GM23338 (cell line): Measurements from ENCODE around the gene GALNT4. TPM values are rescaled to one million over a fixed set of nuclear protein-coding genes. Genes with fewer than 3 reads are reported as not detected.

ENCODE experiments used
- ATAC-seq: fragments of 200-7000 bp; cut with Tn5 transposase; 3 replicates; pipeline ENCODE4 v1.9.1; 2020
- DNase-seq: peaks from one replicate; pipeline ENCODE4 v3.0.0-alpha.2; 2015; ENCODE audit warnings: low spot score
- H2AFZ ChIP-seq: fragments of 200-600 bp; sonication (generic); 2 replicates; pipeline ENCODE4 v1.8.0; 2016; ENCODE audit warnings: antibody characterized with exemption, mild to moderate bottlenecking, moderate library complexity
- H3F3A ChIP-seq: fragments of 200-600 bp; sonication (generic); replicated peaks from 2 replicates; pipeline ENCODE4 v1.8.0; 2017; ENCODE audit warnings: antibody characterized with exemption, mixed run types, low read depth
- H3K27ac ChIP-seq: fragments of 200-600 bp; sonication (generic); 2 replicates; pipeline ENCODE4 v1.6.1; 2016; ENCODE audit warnings: low read depth
- H3K27me3 ChIP-seq: fragments of 200-600 bp; sonication (generic); 2 replicates; pipeline ENCODE4 v1.8.0; 2016; ENCODE audit warnings: mild to moderate bottlenecking, mixed run types, moderate library complexity; ENCODE audit not compliant: insufficient read depth
- H3K36me3 ChIP-seq: fragments of 200-600 bp; sonication (generic); 2 replicates; pipeline ENCODE4 v1.8.0; 2016; ENCODE audit warnings: mild to moderate bottlenecking; ENCODE audit not compliant: insufficient read depth
- H3K4me1 ChIP-seq: fragments of 200-600 bp; sonication (generic); 2 replicates; pipeline ENCODE4 v1.8.0; 2016; ENCODE audit warnings: mild to moderate bottlenecking, moderate library complexity; ENCODE audit not compliant: insufficient read depth
- H3K4me2 ChIP-seq: fragments of 200-600 bp; sonication (generic); 2 replicates; pipeline ENCODE4 v1.7.1; 2017; ENCODE audit warnings: mixed run types
- H3K4me3 ChIP-seq: fragments of 200-600 bp; sonication (generic); 2 replicates; pipeline ENCODE4 v1.6.1; 2016; ENCODE audit warnings: mixed run types
- H3K79me2 ChIP-seq: fragments of 200-600 bp; sonication (generic); replicated peaks from 2 replicates; pipeline ENCODE4 v1.8.0; 2017; ENCODE audit warnings: mild to moderate bottlenecking; ENCODE audit not compliant: insufficient read depth
- H3K9me2 ChIP-seq: fragments of 200-600 bp; sonication (generic); 2 replicates; pipeline ENCODE4 v1.8.0; 2017; ENCODE audit not compliant: insufficient read depth
- H4K20me1 ChIP-seq: fragments of 200-600 bp; sonication (generic); replicated peaks from 2 replicates; pipeline ENCODE4 v1.8.0; 2017; ENCODE audit warnings: mild to moderate bottlenecking; ENCODE audit not compliant: insufficient read depth
- H3K27ac Mint-ChIP-seq: 2 replicates; pipeline ENCODE4 v1.8.0; 2020; ENCODE audit warnings: inconsistent platforms, mild to moderate bottlenecking, moderate library complexity, mixed read lengths
- H3K27me3 Mint-ChIP-seq: 3 replicates; pipeline ENCODE4 v1.8.0; 2022; ENCODE audit warnings: low read depth, mild to moderate bottlenecking, moderate library complexity, mixed read lengths, inconsistent platforms; ENCODE audit not compliant: insufficient read depth, poor library complexity
- H3K36me3 Mint-ChIP-seq: 3 replicates; pipeline ENCODE4 v1.8.0; 2021; ENCODE audit warnings: low read depth, mild to moderate bottlenecking, inconsistent platforms, moderate library complexity, mixed read lengths
- H3K4me1 Mint-ChIP-seq: 3 replicates; pipeline ENCODE4 v1.8.0; 2020; ENCODE audit warnings: mild to moderate bottlenecking, inconsistent platforms, mixed read lengths
- H3K4me3 Mint-ChIP-seq: 3 replicates; pipeline ENCODE4 v1.8.0; 2021; ENCODE audit warnings: moderate library complexity, mild to moderate bottlenecking, inconsistent platforms, mixed read lengths
- H3K9me3 Mint-ChIP-seq: 3 replicates; pipeline ENCODE4 v1.8.0; 2020; ENCODE audit warnings: moderate library complexity, mild to moderate bottlenecking, inconsistent platforms, mixed read lengths
- CREB1 ChIP-seq: fragments of 250-450 bp; sonication (Bioruptor Pico); IDR thresholded peaks from 2 replicates; pipeline ENCODE4 v1.5.0; 2020; ENCODE audit warnings: low read depth, mild to moderate bottlenecking, moderate library complexity
- ETS1 ChIP-seq: IDR thresholded peaks from 2 replicates; pipeline ENCODE4 v1.6.1; 2016; ENCODE audit warnings: antibody characterized with exemption
- EZH2phosphoT487 ChIP-seq: fragments of 200-600 bp; sonication (generic); IDR thresholded peaks from one replicate; pipeline ENCODE4 v1.8.1; 2018; ENCODE audit warnings: antibody characterized with exemption; ENCODE audit not compliant: unreplicated experiment
- NANOG ChIP-seq: IDR thresholded peaks from 2 replicates; pipeline ENCODE4 v1.6.1; 2016; ENCODE audit warnings: antibody characterized with exemption, borderline replicate concordance
- POLR2AphosphoS5 ChIP-seq: IDR thresholded peaks from 2 replicates; pipeline ENCODE4 v1.6.1; 2016; ENCODE audit warnings: antibody characterized with exemption, low read depth
- REST ChIP-seq: IDR thresholded peaks from one replicate; pipeline ENCODE4 v1.6.1; 2018; ENCODE audit warnings: antibody characterized with exemption; ENCODE audit not compliant: unreplicated experiment
- STAT1 ChIP-seq: IDR thresholded peaks from one replicate; pipeline ENCODE4 v1.6.1; 2016; ENCODE audit warnings: antibody characterized with exemption; ENCODE audit not compliant: unreplicated experiment
- ZNF331 ChIP-seq: fragments of 250-450 bp; sonication (Bioruptor Pico); IDR thresholded peaks from 2 replicates; pipeline ENCODE4 v1.5.0; 2020; ENCODE audit warnings: low read depth, mild to moderate bottlenecking, moderate library complexity
- ZNF462 ChIP-seq: fragments of 250-450 bp; sonication (Bioruptor Pico); IDR thresholded peaks from 2 replicates; pipeline ENCODE4 v1.5.0; 2020; ENCODE audit warnings: mild to moderate bottlenecking, moderate library complexity
- polyA plus RNA-seq: library from polyadenylated mRNA; unstranded; fragments of >200 nt; fragmentation: Nextera tagmentation; extraction: Ambion mirVana; gene quantifications from 2 replicates; pipeline ENCODE4 v1.2.1, GENCODE V29; 2016
- total RNA-seq: library from RNA; depleted of rRNA; stranded (reverse); fragments of >200 nt; shearing (Covaris generic); gene quantifications from 2 replicates; pipeline ENCODE4 v1.2.3, GENCODE V29; 2014

The GALNT4 gene
- total and polyA plus RNA-seq, 2 experiments from 2014 or later = 1.1 to 2.4 TPM

- H3K36me3 Mint-ChIP-seq = peaks cover 16% of the 10 kb centered on the region
- no peaks in the 10 kb centered on the region for H3K9me2 ChIP-seq
- H3K36me3 ChIP-seq = no peaks in the 10 kb centered on the region
- TF ChIP-seq NANOG (no peak), EZH2phosphoT487 (no peak), STAT1 (no peak), ZNF331 (CRISPR knock-in tag) (no peak), ETS1 (no peak), ZNF462 (CRISPR knock-in tag) (no peak), POLR2AphosphoS5 (no peak), REST (no peak), CREB1 (CRISPR knock-in tag) (no peak)
- H3K79me2 ChIP-seq = peaks cover 28% of the 10 kb centered on the region
- DNase-seq (no peak), ATAC-seq (no peak)
- no peak overlapping the region for H2AFZ ChIP-seq
- H3K4me2 ChIP-seq = no peak overlapping the region
- H3K27ac Mint-ChIP-seq = no peak overlapping the region
- no peaks in the 10 kb centered on the region; the same call in 2 of the 3 replicates for H3K9me3 Mint-ChIP-seq
- peaks cover 12% of the 10 kb centered on the region for H3K4me1 Mint-ChIP-seq
- H3K4me3 ChIP-seq = peak overlapping the region; percentile 96
- peaks cover 11% of the 10 kb centered on the region; the same call in 1 of the 2 replicates for H3K4me1 ChIP-seq
- H3K27me3 Mint-ChIP-seq = peaks cover 2% of the 10 kb centered on the region
- H3F3A ChIP-seq = no peaks in the 10 kb centered on the region
- no peaks in the 10 kb centered on the region for H3K27me3 ChIP-seq
- H3K27ac ChIP-seq = no peak overlapping the region
- H4K20me1 ChIP-seq = no peaks in the 10 kb centered on the region
- peak overlapping the region; percentile 92 for H3K4me3 Mint-ChIP-seq
Observed at GRCh38 chr12:89523393-89523792, 1.2 kb downstream of the GALNT4 start.
